GM18867 (cell line): ENCODE data around the gene NOP56.
A peak's percentile ranks its signal among the peaks of the same experiment; 100 is the strongest.

Experiments used
- ATAC-seq: cut with Tn5 transposase; IDR thresholded peaks from one replicate; pipeline ENCODE4 v1.9.1; 2021; ENCODE audit warnings: mild to moderate bottlenecking, moderate library complexity; ENCODE audit not compliant: unreplicated experiment

The NOP56 gene

DNA sequence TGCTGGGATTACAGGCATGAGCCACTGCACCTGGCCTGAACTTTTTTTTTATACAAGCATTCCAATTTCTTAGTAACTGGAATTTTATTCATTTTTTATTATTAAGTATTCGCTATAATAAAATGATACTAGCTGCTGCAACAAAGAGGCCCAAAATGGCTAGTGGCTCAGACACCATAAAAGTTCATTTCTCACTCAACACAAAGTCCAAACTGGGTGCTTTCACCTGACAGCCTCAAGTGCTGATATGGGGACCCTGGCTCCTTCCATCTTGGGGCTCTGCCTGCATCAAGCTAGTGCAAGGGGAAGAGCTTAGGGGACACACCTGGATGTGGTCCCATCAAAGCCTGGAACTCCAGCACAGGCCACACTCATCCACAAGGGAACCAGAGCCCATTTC, 12.2 kb upstream of the NOP56 start:
- no peak for ATAC-seq

DNA sequence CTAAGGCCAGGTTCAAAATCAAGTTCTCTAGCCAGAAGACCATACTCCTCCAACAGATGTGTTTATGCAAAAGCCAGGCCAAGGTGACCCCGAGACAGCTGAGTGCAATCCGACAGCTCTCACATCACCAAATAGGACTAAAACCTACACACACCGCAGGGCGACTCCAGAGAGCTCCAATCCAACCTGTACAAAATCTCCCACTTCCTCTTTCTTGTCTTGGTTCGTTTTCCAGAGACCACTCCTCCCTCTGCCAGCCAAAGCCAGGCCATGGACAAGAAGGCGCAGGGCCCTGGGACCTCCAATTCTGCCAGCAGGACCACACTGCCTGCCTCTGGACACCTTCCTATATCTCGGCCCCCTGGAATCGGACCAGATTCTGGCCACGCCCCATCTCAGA, 11.5 kb upstream of the NOP56 start:
- no peak for ATAC-seq

DNA sequence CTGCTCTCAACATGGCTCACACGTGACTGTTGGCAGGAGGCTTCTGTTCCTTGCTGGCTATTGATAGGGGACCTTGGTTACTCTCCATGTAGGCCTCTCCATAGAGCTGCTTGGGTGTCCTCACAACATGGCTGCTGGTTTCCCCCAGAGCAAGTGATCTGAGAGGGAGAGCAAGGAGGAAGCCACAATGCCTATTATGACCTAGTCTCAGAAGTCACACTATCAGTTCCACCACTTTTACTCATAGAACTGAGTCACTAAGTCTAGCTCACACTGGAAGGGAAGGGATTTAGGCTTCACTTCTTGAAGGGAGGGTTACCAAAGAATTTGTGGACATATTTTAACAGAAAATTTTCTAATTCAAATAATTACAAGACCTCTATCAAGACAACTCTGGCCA, 8.7 kb upstream of the NOP56 start:
- ATAC-seq, result no peak

DNA sequence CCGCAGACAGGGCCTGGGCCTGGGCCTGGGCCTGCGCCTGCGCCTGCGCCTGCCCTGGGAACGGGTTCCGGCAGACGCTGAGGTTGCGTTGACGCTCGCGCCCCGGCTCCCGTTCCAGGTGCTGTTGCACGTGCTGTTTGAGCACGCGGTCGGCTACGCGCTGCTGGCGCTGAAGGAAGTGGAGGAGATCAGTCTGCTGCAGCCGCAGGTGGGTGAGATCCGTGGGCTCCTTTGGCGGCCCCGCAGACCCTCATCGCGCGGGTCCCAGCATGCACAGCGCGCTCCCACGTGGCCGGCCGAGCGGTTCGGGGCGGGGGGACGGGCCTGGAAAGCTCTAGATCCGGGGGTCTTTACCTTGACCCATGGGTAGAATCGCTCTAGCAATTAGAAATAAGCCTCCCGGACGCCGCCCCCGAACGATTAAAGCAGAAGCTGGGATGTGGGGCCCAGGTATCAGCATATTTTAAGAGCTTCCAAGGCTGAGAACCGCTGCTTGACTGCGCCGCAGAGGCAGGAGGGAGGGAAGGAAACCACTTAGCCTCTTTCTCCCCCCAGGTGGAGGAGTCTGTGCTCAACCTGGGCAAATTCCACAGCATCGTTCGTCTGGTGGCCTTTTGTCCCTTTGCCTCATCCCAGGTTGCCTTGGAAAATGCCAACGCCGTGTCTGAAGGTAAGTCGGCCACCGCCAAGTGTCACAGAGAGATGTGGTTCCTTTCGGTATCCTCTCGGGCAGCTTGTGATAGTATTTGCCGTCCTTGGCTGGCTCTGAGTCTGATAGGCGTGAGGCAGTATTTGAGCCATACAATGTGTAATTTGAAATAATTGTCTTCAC, 508 bp downstream of the NOP56 start:
- peak; percentile 39 for ATAC-seq

DNA sequence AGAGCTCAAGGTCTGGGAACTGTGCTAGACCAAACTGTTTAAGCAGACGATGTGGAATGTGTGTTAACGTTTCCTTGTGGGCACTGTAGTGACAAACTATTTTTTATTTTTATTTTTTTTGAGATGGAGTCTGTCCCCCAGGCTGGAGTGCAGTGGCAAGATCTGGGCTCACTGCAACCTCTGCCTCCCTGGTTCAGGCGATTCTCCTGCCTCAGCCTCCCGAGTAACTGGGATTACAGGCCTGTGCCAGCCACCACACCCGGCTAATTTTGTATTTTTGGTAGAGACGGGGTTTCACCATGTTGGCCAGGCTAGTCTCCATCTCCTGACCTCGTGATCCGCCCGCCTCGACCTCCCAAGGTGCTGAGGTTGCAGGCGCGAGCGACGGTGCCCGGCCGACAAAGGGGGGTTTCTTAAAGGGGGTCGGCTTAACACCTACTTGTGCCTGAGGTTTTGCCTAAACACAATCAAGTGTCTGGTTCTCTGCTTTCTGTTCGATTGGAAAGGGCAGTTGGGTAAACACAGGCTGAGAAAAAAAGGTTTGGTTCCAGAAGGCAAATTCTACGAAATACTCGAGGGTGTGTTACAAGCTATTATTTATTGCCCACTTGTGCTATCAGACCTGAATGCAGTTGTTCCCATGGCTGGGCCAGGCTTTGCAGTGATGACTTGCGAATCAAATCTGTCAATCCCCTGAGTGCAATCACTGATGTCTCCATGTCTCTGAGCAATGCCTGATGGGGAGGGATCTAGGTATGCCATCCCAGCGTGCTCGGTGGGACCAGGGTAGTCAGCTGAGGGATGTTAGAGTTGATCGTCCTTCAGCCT, 1.3 kb downstream of the NOP56 start:
- ATAC-seq, result no peak

DNA sequence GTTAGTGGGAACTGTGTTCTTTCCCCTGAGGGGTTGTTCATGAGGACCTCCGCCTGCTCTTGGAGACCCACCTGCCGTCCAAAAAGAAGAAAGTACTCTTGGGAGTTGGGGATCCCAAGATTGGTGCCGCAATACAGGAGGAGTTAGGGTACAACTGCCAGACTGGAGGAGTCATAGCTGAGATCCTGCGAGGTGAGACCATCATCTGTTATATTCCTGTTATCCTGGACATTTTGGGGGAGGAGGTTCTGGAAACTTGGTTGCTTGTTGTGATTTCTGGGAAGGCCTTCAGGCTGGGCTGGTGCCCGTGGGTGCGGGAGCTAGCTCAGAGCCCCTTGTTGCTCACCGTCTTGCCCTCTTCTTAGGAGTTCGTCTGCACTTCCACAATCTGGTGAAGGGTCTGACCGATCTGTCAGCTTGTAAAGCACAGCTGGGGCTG, 2.0 kb downstream of the NOP56 start:
- no peak for ATAC-seq

DNA sequence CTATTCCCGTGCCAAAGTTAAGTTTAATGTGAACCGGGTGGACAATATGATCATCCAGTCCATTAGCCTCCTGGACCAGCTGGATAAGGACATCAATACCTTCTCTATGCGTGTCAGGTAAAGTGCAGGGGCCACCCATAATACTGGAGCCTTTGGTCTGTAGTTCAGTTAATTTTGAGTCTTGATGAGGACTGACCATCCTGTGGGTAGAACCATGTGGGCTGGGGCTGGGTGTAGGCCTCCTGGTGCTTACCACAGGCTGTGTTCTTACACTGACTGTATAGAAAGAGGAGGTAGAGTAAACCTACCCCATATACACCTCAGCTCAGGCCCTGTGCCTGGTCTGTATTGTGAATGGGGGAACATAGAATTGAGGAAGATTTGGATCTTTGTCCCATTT, 2.4 kb downstream of the NOP56 start:
- no peak for ATAC-seq

DNA sequence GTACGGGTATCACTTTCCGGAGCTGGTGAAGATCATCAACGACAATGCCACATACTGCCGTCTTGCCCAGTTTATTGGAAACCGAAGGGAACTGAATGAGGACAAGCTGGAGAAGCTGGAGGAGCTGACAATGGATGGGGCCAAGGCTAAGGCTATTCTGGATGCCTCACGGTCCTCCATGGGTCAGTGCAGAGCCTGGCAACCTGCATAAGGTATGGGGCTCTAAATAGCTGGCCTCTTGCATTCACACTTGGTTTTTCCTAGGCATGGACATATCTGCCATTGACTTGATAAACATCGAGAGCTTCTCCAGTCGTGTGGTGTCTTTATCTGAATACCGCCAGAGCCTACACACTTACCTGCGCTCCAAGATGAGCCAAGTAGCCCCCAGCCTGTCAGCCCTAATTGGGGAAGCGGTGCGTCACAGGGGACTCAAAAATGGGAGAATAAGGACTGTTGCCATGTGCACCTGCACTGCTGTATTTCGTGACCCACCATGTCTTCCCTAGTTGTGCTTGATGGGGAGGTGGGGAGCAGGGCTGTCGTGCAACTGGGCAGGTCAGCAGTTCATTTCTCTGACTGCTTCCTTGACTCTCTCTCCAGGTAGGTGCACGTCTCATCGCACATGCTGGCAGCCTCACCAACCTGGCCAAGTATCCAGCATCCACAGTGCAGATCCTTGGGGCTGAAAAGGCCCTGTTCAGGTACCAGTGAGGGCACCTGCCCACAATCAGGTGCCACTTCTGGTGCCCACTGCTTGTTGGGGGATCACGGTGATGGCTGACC, 3.1 kb downstream of the NOP56 start:
- no peak for ATAC-seq

DNA sequence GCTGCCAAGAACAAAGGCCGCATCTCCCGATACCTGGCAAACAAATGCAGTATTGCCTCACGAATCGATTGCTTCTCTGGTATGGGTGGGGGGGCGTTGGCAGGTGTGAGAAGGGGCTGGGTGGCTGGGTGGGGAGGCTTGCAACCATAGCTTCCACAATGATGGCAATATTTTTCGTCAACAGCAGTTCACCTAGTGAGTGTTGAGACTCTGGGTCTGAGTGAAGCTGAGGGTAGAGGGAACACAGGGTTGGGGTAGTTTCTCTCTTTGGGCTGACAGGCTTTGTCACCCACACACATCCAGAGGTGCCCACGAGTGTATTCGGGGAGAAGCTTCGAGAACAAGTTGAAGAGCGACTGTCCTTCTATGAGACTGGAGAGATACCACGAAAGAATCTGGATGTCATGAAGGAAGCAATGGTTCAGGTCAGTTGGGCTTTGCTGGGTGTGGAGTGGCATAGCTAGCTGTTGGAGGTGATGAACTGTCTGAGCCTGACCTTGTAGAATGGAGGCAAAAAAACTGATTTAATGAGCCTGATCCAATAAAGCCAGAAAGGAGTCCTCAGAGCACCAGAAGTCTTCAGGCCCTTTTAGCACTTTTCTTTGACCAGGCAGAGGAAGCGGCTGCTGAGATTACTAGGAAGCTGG, 4.2 kb downstream of the NOP56 start:
- ATAC-seq, result no peak

DNA sequence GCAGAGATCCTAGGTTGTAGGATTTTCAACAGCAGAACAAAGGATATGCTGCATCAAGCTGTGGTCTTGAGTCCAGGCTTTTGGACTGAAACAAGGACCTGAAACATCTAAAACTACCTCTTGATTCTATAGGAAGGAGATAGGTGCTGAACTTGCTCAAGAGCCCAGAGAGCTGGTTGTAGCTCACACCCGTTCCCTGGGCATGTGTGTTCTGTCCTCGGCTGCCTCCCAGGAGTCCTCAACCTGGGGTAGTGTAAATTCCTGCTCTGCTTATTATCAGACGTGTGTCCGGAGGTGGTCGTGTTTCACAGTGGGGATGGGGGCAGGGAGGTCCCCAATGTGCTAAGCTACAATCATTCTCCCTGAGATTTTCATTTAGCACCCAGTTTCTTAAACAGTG, 4.8 kb downstream of the NOP56 start:
- ATAC-seq, result no peak

DNA sequence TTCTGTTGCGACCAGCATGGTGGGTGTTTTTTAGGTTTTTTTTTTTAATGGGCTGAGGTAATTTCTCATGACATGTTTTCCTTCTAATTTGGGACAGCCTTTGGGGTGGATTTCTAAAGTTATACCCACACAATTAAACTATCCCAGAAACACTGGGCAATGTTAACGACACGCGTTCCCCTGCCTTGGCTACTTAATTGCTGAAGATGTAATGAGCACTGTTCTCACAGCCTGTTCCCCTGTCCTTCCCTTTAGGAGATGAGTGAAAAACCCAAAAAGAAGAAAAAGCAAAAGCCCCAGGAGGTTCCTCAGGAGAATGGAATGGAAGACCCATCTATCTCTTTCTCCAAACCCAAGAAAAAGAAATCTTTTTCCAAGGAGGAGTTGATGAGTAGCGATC, 5.2 kb downstream of the NOP56 start:
- ATAC-seq, result no peak

DNA sequence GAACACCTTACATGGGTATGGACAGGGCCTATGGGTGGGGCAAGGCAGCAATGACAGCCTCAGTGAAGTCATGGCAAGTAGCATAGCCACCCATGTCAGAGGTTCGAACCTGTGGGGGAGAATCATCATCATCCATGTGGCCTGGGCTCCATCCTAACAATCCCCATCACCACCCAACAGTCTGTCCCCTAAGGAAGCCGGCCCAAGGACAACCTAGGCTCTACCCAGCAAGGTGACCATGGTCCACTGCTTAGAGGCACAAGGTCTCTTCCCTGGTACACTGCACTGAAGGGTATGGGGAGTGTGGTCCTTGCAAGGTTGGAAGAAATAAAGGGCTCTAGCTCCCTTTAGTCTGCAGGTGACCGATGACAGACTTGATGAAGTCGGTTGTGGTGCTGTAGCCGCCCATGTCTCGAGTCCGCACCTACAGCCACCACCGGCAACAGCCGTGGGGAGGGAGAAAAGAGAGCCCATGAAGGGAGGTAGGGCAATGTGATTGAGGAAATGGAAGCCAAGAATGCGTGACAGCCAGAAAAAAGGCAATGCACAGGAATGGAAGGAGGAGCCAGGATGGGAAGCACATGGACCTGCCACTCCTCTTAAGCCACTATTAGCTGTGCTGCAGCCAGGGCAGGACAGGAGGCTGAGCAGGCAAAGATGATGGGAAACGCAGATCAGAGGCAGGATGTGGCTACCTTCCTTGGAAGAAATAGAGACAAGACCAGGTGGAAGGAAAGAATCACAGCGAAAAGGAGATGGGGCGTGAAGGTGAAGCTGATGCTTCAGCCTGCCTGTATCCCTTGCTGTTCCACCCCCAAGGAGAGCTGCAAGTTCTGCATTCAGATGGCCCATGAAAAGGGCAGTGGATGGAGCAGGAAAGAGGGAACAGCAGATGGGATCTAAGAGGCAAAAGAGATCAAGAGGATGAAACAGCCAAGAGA, 6.3 kb downstream of the NOP56 start:
- ATAC-seq, result no peak

DNA sequence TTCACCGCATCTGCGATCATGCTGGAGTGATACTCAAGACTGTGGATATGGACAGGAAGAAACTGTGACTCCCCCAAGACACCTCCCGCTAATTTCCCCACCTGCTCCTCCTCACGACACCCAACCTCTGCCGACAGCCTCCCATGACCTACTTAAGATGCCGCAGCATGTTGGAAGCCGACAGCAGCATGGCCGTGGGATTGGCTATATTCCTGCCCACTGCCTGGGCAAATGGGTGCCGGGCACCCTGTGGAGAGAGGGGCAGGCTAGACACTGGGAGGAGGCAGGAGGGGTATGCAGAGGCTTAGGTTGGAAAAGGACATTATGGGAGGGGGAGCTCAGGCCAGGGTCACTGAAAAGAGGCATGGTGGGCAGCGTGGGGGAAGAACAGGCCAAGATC, 7.1 kb downstream of the NOP56 start:
- ATAC-seq, result no peak

DNA sequence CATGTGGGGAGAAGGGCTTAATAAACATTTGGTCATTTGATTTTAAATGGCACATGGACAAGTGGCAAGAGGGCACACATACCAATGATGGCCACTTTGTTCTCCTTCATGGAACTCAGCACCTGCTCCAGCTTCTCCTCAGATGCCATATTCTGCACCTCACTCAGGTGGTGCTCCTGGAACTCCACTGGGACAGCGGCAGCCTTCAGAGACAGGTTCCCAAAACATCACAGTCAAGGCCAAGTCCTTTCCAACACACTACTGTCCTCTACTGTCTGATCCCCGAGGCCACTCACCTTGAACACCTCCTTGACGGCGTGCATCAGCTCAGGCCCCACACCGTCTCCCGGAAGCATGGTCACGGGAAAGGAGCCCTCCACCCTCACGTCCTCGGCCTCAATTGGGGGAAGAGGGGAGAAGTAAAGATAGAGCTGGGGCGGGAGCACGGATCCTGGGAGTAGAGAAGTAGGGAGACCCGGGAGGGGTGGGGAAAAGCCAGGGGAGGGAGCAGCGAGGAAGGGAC, 11.0 kb downstream of the NOP56 start:
- no peak for ATAC-seq

DNA sequence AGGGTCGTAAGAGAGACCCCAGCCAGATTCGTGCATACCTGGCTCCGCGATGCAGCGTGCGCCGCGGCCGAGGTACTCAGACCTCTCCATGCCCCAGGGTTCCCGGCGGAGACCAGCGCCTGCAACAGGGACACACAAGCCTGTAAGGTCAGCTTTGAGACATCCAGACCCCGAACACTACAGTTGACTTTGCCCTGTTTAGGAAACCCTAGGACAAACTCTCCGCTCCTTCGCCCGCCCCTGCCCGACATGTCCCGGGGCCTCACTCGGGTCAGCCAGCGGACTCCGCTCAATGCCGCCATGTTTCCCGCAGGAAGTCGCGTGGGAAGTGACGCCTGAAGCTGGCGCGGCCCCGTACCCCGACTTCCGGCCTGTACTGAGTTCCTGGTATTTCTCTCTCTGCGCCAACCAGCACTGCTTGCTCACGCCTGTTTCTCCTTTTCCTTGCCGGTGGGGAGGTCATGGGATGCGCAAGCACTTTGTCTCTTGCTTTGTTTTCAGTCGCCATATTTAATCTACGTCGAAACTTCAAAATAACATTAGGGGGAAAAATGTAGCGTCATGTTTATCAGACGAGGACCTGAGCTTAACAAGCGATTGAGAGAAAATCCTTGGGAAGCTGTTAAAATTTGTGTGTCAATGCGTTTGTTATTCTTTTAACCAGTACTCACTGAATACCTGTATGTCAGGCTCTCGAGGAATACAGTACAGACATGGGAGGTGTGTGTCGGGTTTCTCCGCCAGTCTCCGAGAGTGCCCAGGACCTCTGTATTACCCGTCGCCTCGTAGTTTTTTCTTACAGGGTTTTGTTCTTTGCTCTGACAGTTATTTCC, 11.7 kb downstream of the NOP56 start, which contains the start of gene IDH3B:
Gene IDH3B (minus strand): TSS at position 330 of the 833 bp plus-strand sequence. CDS start 28 bp downstream, at position 302.
- peak; percentile 84 for ATAC-seq

DNA sequence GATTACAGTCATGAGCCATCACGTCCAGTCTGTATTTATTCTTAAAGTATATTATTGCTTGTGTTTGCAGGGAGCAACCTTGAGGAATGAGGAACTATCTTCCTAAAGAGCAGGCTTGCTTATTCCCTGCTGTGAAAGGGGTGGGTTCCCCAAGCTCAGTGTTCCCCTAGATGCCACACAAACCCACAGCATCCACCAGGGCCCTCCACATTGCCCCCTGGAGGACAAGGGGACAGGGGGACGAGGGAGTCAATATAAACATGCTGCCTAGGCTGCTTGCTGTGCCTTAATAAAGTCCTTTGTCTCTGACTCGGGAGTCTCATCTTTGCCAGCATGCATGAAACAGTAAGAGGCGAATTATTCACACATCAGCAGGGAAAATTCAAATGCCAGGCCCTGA, 19.5 kb downstream of the NOP56 start:
- no peak for ATAC-seq

DNA sequence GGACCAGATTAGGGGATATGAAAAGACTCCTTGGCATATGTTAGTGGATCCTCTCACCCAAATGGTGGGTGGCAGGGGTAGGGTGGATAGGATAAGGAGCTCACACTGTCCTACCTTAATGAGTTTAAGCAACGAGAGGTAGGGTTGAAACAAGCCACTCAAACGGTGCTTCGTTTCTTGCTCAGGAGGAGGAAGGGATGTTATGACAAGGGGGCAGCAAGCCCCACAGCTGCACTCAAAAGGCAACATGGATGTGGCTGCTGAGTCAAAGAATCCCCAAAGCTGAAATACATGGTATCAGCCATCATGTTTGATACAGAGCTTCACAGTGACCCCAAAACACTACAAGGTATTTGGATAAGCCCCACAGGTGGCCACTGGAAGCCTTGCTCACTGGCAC, 20.0 kb downstream of the NOP56 start:
- no peak for ATAC-seq

DNA sequence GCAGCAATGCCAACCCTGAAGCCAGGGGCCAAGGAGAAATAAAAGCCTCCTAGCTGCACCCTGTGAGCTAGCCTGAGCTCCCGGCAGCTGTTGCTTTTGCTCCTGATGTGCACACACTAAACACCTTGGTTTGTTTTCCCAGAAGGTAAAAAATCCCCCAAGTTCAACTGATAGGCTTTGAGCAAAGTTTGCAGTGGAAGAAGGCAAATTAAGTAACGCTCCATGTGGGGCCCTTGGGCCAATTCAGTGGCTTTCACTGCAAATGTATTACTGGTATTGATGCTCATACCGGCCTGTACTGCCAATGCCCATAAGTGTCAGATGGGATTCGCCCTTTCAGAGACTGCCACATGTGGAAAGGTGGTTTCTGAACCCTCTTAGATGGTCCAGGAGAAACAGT, 21.0 kb downstream of the NOP56 start:
- no peak for ATAC-seq

DNA sequence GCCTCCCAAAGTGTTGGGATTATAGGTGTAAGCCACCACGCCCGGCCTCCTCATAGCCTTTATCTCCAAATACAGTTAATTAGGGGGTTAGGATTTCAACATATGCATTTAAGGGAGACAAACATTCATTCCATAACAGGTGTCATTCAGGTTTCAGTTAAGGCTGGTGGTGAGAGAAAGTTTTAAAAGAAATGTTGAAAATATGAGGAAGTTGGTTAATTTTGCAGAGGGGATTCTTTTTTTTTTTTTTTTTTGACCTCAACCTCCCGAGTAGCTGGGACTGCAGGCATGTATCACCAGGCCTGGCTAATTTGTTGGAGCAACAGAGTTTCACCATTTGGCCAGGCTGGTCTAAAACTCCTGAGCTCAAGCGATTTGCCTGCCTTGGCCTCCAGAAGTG, 27.6 kb downstream of the NOP56 start:
- no peak for ATAC-seq
